IPS-NIHi7 (cell line): ENCODE data around the gene FBXL12.
"Not testable (repeated sequence)": the region's sequence is repeated elsewhere in the genome, so short reads cannot be mapped to it uniquely, and the experiment has no call there.

Source experiments
- DNase-seq: peaks from one replicate; pipeline ENCODE4 v3.0.0; 2012; ENCODE audit warnings: mixed read lengths; ENCODE audit errors: extremely low spot score

The FBXL12 gene

GRCh38 chr19:9838324-9838723, 19.4 kb upstream of the FBXL12 start:
- DNase-seq = no peak

DNA sequence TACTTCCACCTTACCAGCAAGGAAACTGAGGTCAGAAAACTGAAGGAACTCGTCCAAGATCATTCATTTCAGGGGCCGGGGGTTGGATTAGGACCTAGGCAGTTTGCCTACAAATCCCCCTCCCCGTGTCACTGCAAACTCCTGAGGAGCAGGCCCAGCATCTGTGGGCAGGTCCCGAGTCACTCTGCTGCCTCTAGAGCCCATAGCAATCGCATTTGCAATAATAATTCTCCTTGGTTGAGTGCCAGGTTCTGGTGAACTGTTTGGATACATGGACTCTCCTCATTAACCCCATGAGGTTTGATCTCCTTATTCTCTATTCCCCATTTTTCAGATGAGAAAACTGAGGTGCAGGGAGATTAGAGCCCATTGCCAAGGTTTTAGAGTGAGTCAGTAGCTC, 17.1 kb upstream of the FBXL12 start:
- no peak for DNase-seq

DNA sequence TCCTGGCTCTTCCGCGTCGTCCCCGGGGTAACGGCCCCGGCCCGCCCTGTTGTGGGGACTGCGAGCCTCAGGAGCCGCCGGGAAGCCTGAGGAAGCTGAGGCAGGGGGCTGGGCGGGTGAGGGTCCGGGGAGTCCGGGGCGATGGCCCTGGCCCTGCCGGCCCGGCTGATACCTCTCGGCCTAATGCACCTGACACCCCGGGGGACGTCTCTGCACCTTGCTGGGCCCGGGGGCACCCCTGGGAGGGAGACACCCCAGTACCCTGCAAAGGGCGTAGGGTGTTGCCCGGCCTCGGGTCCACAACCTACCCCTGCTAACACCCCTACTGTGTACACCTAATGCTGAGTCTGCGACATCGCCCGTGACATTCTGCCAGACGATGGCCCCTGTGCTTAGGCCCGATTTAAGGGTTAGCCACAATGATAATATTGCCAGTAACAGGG, 16.6 kb upstream of the FBXL12 start:
- DNase-seq = no peak

DNA sequence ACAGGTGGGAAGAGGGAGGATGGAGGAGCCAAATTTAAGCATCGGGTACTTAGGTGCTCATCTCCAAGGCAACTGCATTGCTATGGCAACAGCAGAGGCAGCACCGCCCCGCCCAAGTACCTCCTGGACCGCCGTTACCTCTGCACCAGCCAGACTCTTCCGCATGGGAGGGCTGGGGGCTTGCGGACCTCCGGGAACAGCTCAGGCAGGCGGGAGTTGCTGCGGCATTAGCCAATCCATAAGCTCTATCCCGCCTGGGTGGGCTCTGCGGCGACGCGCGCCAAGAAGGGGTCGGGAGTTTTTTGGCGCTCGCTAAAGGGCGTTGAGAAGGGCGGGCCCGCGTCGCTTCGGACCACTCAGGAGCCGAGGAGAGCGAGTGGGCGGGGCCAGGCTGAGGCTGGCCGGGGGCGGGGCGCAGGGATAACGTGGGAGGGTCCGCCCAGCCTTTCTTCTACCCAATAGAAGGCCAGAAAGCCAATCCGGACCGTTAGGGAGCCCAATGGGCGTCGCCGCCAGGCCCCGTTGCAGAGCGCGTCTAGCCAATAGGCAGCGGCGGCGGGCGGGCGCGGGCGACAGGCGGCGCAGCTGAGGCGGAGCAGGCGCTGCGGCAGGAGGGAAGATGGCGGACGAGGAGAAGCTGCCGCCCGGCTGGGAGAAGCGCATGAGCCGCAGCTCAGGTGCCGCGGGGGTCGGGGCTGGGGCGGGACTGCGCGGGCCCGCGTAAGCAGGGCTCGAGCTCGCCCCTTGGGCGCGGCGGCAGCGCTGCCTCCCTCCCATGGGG, 16.0 kb upstream of the FBXL12 start, which contains the start of gene PIN1:
Gene PIN1 (plus strand): TSS at position 593 of the 781 bp plus-strand sequence. CDS start 27 bp downstream, at position 620.
- peak; percentile 99 for DNase-seq

GRCh38 chr19:9834307-9834725, 15.4 kb upstream of the FBXL12 start:
- no peak for DNase-seq

DNA sequence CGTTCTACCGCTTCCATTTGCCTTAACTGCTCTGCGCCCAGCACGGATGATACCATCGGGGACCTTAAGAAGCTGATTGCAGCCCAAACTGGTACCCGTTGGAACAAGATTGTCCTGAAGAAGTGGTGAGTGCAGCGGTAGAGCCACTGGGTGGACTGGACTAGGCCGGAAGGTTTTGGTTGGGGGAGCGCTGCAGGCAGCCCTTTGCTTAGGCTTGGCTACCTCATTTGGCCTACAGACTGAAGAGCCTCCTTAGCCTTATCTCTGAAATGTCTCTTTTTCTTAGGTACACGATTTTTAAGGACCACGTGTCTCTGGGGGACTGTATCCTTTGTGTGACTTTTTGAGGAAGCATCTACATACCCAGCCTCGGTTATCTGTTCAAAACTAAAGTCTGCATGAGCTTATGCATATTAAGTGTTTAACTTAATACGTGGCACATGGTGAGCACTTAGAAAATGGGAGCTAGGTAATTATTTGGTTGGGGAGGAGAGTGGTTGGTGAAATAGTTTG, 9.7 kb upstream of the FBXL12 start:
- DNase-seq = no peak

GRCh38 chr19:9827289-9828238, 8.7 kb upstream of the FBXL12 start, which contains the start of gene UBL5:
Gene UBL5 (plus strand): TSS chr19:9827918. CDS start chr19:9828338, 420 bp downstream.
- peak; percentile 89 for DNase-seq

DNA sequence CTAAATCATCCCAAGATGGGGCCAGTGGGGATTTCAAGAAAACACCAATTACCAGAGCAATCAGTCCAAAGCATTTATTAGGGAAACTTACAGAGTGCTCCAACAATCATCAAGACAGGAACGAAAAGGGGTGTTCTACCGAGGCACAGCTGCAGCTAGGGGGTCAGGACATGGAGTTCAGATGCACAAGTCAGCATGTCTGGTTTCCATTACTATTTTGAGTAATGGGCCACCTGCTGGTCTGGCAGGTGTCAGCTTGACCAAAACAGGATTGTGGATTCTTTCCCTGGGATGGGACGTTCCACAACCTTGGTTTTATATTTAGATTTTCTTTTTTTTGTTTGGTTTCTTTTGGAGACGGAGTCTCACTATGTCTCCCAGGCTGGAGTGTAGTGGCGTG, 4.9 kb upstream of the FBXL12 start:
- DNase-seq = no peak

DNA sequence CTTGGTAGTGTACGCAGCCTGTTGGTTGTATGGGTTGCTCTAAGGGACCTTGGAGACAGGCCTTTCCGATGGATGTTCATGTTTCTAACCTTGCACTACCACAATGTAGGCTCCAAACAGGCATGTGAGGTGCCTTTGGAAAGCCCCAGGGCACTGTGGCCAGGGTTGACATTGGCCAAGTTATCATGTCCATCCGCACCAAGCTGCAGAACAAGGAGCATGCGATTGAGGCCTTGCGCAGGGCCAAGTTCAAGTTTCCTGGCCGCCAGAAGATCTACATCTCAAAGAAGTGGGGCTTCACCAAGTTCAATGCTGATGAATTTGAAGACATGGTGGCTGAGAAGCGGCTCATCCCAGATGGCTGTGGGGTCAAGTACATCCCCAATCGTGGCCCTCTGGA, 1.2 kb upstream of the FBXL12 start:
- DNase-seq = not testable (repeated sequence)

DNA sequence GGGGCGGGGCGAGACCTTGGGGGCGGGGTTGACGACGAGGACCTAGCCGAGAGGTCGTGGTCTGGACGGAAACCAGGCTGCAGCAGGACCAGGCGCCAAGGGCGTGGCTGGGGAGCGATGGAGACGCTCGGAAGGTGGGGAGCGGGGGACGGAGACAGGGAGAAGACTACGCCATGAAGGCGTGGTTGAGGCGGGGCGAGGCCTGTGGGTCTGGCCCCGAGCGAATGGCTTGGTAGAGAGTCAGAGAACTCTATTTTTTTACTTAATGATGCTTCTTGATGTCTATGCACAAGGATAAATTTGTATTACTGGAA, 674 bp upstream of the FBXL12 start:
- no peak for DNase-seq

- DNase-seq = no peak
Observed at GRCh38 chr19:9818175-9818733, 625 bp downstream of the FBXL12 start.

GRCh38 chr19:9811139-9811538, 7.7 kb downstream of the FBXL12 start:
- DNase-seq = no peak

- DNase-seq = no peak
Observed at GRCh38 chr19:9808855-9809824, 9.7 kb downstream of the FBXL12 start.

DNA sequence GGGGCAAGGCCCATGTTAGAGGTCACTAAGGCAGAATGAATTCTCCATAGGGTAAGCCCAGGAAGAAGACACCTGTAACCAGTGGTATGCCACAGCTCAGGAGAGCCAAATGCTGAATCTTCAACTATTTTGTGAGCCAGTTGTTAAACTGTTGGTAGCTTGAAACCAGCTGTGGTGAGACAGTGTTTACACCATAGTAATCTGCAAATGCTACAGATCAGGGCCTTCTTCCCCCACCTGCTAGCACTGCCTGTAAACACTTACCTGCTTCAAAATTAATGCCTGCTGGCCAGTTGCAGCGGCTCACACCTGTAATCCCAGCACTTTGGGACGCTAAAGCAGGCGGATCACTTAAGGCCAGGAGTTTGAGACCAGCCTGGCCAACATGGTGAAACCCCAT, 12.1 kb downstream of the FBXL12 start:
- DNase-seq = no peak

GRCh38 chr19:9801976-9802375, 16.9 kb downstream of the FBXL12 start:
- peak; percentile 62 for DNase-seq

- no peak for DNase-seq
Observed at GRCh38 chr19:9799162-9799561, 19.7 kb downstream of the FBXL12 start.

- no peak for DNase-seq
Observed at GRCh38 chr19:9797871-9798270, 21.0 kb downstream of the FBXL12 start.

GRCh38 chr19:9796113-9796773, 22.6 kb downstream of the FBXL12 start:
- peak; percentile 73 for DNase-seq

DNA sequence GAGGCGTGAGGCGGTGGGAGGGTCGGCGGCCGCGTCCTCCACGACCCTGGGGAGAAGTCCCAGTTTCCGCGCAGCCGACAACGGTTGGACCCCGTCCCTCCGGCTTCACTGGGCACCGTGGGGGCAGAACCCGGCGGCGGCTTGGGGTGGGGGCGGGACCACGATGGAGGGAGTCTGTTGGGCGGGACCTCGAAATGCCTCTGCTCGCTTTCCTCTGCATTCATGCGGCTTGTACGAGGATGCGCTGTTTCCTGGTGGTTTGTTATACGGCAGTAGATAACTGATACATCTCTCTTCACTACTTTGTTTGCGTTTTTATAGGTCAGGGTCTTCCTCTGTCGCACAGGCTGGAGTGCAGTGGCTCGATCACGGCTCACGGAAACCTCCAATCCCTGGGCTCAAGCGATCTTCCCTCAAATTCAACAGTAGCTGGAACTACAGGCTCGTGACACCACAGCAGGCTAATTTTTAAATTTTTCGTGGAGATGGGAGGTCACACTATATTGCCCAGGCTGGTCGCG, 25.7 kb downstream of the FBXL12 start:
- peak; percentile 18 for DNase-seq
